MG63 (cell line): ENCODE measurements around the gene DLX4. TPM values are rescaled to one million over a fixed set of nuclear protein-coding genes. Genes with fewer than 3 reads are reported as not detected.

ENCODE experiments used
- DNase-seq: peaks from one replicate; pipeline ENCODE4 v3.0.0-alpha.2; 2020
- H3K27me3 ChIP-seq: fragments of 250-450 bp; sonication (Bioruptor Pico); 2 replicates; pipeline ENCODE4 v1.5.1; 2020; ENCODE audit warnings: mild to moderate bottlenecking, moderate library complexity
- H3K36me3 ChIP-seq: fragments of 250-450 bp; sonication (Bioruptor Pico); 2 replicates; pipeline ENCODE4 v1.5.1; 2020; ENCODE audit warnings: mild to moderate bottlenecking, moderate library complexity
- H3K4me3 ChIP-seq: fragments of 250-450 bp; sonication (Bioruptor Pico); 2 replicates; pipeline ENCODE4 v1.5.1; 2020; ENCODE audit warnings: mild to moderate bottlenecking, moderate library complexity
- H3K9me3 ChIP-seq: fragments of 250-450 bp; sonication (Bioruptor Pico); 2 replicates; pipeline ENCODE4 v1.5.1; 2020; ENCODE audit warnings: mild to moderate bottlenecking, moderate library complexity
- total RNA-seq: library from RNA; depleted of rRNA; stranded (reverse); fragments of >200 nt; shearing (Covaris generic); gene quantifications from 2 replicates; pipeline ENCODE4 v1.2.3, GENCODE V29; 2014; ENCODE audit warnings: low replicate concordance; rRNA removed

Gene DLX4
- 6.1 and 8.6 TPM in 2 replicates for total RNA-seq

- Histone ChIP-seq H3K9me3 (no peaks in the 10 kb centered on the region), H3K4me3 (peak within 1 kb of the TSS; percentile 72), H3K36me3 (peaks cover 13% of the 10 kb centered on the region), H3K27me3 (no peaks in the 10 kb centered on the region)
- peak; percentile 97 for DNase-seq
These were observed at the start of gene DLX4 for GRCh38 chr17:49969134-49969759. Gene DLX4 (plus strand): TSS chr17:49969190. CDS start chr17:49969469, 279 bp downstream.

DNA sequence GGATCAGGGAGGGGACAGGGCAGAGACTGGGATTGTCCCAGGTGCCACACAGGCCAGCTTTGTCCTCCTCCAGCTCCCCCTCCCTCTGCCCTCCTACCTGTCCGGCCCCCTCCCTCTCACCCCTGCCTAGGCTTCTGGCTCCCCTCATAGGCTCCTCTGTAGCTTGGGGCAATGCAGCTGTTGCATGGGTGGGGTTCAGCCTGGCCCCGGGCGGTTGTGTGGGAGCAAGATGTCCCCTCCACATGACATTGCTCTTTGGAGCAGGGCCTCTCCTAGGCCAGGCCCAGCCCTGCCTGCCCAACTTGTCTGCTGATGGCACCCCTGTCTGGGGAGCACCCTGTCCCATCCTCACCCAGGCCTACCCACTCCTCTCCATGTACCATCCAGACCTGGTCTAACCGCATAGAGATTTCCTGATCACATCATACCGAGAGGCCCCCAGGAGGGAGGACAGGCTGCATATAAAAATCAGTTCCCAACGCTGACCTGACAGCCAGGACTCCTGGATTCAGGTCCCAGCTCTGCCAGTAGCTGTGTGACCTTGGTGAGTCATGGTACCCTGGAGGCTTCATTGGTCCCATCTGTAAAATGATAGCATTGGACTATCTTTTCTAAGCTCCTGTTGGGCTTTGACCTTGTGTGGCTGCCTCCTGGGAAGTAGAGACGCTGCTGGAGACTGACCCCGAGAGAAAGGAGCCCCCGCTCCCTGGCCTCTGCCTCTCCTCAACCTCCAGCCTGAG, 48.8 kb upstream of the DLX4 start:
- no peaks in the 10 kb centered on the region for H3K36me3 ChIP-seq
- no peaks in the 10 kb centered on the region for H3K9me3 ChIP-seq
- no peak for DNase-seq
- no peak overlapping the region for H3K4me3 ChIP-seq
- no peaks in the 10 kb centered on the region for H3K27me3 ChIP-seq

GRCh38 chr17:49922095-49922494, 46.9 kb upstream of the DLX4 start:
- Histone ChIP-seq H3K4me3 (no peak overlapping the region), H3K27me3 (no peaks in the 10 kb centered on the region), H3K36me3 (no peaks in the 10 kb centered on the region), H3K9me3 (no peaks in the 10 kb centered on the region)
- DNase-seq, result peak; percentile 63

DNA sequence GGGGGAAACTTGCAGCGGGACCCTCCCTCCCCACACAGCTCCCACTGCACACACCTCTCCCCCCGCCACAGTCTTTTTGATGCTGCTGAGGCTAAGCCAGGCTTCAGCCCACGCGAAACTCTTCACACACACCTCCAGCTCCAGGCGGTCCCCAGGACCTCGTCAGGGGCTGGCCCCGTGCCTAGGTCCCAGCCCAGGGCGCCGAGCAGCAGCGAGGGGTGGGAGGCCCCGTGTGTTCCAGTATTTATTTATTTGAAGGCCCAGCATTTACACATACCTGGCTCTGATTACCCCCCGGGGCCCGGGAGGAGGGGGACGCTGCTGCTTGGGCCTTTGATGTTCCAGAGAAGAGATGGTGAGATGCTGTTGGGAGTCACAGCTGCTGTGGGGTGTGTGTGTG, 44.9 kb upstream of the DLX4 start:
- DNase-seq, result no peak
- H3K4me3 ChIP-seq, result no peak overlapping the region
- no peaks in the 10 kb centered on the region for H3K9me3 ChIP-seq
- no peaks in the 10 kb centered on the region for H3K36me3 ChIP-seq
- no peaks in the 10 kb centered on the region for H3K27me3 ChIP-seq

DNA sequence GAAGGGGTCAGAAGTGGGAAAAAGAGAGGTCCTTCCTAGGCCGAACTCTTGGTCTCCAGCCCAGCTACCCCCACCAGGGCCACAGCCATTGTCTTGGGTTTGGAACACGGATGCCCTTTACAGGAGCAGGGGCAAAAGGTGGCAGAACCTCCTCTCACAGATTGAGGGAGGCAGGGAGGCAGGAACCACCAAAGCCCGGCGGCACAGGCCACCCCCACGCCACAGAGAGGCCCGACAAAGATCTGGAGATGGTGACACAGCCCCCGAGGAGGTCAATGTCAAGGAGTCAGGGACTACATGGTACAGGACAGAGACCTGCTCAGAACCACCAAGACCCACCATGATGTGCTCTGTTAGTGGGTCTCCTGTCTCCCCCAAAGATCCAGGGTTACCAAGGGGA, 44.4 kb upstream of the DLX4 start:
- Histone ChIP-seq H3K36me3 (no peaks in the 10 kb centered on the region), H3K27me3 (no peaks in the 10 kb centered on the region), H3K4me3 (no peak overlapping the region), H3K9me3 (no peaks in the 10 kb centered on the region)
- no peak for DNase-seq

DNA sequence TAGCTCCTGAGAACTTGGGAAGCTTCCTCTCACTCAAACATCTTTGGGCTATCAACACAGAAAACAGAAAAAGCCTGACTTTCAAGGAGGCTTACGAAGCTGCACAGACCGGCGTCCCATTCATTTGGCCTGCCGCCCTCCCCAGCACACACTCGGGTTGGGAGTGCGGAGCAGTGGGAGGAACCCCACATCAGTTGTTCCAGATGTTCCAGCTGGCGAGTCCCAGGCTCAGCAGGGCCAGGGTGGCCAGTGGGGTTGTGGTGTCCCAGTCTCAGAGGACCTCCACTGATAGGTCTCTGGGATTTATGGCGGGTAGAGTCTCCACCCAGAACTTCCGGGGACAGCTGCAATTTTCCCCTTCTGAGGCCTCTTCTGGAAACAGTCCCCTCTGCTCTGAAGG, 43.1 kb upstream of the DLX4 start:
- no peaks in the 10 kb centered on the region for H3K9me3 ChIP-seq
- no peaks in the 10 kb centered on the region for H3K27me3 ChIP-seq
- no peak for DNase-seq
- H3K36me3 ChIP-seq, result no peaks in the 10 kb centered on the region
- no peak overlapping the region for H3K4me3 ChIP-seq

DNA sequence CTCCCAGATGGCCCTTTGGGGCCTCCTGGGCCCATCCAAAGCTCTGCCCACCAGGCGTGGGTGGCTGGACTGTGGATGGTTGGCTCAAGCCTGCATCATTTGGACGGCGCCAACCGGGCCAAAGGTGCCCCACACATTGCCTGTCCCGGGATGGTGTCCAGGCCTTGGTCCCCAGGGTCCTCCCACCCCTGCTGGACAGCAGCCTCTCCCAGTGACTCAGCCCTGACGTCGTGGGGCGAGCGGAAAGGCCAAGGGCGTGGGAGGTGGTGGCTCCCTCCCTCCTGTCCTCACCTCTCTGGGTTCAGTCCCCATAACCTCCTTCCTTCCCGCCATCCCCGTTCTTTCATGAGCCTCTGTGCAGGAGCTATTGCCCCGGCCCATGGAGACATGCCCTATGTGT, 42.1 kb upstream of the DLX4 start:
- no peaks in the 10 kb centered on the region for H3K27me3 ChIP-seq
- peak; percentile 89 for DNase-seq
- H3K4me3 ChIP-seq, result no peak overlapping the region
- H3K36me3 ChIP-seq, result no peaks in the 10 kb centered on the region
- H3K9me3 ChIP-seq, result no peaks in the 10 kb centered on the region

DNA sequence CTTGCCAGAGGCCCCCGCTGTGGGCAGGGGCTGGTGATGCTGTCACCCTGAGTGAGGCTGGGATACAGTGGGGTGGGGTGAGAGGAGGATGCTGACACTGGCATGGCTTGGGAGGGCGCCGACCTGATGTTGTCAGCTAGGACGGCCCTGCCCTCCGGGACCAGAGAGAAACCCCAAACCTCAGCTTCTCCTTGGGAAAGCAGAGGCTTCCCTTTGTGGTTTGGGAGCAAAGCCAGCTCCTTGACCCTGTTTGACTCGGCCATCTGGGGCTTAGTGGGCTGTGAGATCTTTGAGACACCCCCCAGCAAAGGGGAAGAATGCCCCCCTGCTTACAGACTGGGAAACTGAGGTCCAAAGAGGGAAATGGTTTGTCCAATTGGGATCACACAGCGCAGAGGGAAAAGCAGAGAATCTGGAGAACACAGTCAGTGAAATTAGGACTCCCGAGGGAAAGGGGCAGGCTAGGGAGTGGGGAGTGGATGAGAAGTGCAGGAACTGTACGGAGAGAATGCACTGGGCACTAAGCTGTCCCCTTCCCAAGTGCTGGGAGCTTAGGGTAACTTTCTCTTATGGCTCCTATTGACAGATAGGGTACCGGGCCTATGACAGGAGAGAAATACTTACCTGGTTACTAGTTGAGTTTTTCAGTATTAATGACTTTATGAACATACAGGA, 40.7 kb upstream of the DLX4 start:
- no peak overlapping the region for H3K4me3 ChIP-seq
- no peaks in the 10 kb centered on the region for H3K27me3 ChIP-seq
- no peak for DNase-seq

GRCh38 chr17:49928837-49929475, 40.0 kb upstream of the DLX4 start:
- Histone ChIP-seq H3K9me3 (no peaks in the 10 kb centered on the region), H3K36me3 (no peaks in the 10 kb centered on the region), H3K4me3 (no peak overlapping the region), H3K27me3 (no peaks in the 10 kb centered on the region)
- DNase-seq, result no peak

More for the DNA sequence above, 40.7 kb upstream of the DLX4 start:
- H3K36me3 ChIP-seq, result no peaks in the 10 kb centered on the region
- H3K9me3 ChIP-seq, result no peaks in the 10 kb centered on the region

GRCh38 chr17:49930880-49931279, 38.1 kb upstream of the DLX4 start:
- H3K27me3 ChIP-seq, result no peaks in the 10 kb centered on the region
- H3K4me3 ChIP-seq, result no peak overlapping the region
- no peaks in the 10 kb centered on the region for H3K36me3 ChIP-seq
- no peak for DNase-seq
- no peaks in the 10 kb centered on the region for H3K9me3 ChIP-seq

DNA sequence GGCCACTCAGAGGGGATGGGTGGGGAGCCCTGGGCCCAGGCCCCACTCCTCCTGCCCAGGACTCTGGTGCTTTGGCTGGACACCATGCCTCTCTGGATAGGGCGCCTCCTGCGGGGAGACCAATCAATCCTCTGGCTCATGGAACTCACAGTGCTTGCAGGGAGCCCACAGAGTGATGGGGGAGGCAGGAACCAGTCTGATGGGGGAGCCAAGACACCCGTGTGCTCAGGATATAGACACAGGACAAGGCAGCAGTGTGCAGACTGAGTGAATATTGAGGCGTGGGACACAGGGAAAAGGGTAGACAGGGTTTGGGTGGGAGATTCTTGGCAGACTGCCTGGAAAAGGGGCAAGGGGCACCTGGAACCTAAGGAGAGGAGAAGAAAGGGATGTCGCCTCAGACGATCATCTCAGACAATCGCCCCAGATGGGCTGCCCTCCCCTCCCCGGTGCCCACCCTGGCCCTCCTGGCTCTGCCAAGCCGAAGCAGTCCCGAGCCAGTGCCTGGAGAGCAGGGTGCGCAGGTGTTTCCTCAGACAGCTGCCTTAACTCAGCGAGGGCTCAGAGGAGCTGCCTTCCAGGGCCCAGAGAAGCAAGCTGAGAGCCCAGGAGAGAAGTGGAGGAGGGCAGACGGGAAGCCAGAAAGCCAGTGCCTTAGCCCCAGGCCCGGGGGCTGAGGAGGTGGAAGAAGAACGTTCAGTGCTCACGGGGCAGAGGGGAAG, 37.4 kb upstream of the DLX4 start:
- DNase-seq, result no peak
- Histone ChIP-seq H3K27me3 (no peaks in the 10 kb centered on the region), H3K36me3 (no peaks in the 10 kb centered on the region), H3K9me3 (no peaks in the 10 kb centered on the region), H3K4me3 (no peak overlapping the region)

DNA sequence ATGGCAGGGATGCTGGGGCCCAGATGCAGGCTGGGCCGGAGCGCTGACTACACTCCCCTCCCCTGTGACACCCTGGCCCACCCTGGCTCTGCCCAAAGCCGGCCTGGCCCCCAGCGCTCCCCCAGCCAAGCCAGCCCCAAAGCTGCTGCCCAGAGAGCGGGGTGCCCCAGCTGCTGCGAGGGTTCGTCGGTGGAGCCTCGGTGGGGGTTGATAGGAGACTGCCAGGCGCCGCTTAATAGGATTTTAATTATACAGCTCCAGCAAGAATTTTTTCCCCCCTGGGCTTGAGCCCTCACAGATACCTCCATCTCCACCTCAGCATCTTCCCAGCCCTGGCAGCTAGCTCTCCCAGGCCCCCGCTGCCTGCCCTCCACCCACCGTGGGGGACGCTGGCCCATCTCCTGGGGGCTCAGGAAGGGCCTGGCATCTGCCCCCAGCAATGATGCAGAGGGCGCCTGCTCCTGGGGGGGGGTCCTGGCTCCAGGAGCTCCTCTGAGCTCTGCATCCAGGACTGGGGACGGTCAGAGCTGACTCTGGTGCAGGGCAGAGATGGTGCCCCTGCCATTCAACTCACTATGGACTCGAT, 36.8 kb upstream of the DLX4 start:
- Histone ChIP-seq H3K4me3 (no peak overlapping the region), H3K36me3 (no peaks in the 10 kb centered on the region), H3K27me3 (no peaks in the 10 kb centered on the region), H3K9me3 (no peaks in the 10 kb centered on the region)
- no peak for DNase-seq

DNA sequence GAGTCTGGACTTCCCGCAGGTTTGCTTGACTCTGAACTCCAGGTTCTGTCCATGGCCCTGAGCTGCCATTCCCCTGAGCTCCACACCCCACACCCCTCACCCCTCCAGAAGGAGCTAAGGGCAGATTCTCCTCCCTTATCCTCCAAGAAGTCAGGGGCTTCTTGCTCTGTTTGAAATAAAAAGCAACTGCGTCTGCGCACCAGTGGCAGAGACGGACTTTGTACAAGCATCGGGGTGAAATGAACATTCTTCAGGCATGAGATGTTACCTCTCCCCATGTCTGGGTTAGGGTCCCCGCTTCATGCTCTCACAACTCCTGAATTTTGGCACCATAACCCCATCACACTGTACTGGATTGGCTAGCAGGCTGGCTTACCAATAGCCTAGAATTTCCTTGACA, 36.1 kb upstream of the DLX4 start:
- Histone ChIP-seq H3K36me3 (no peaks in the 10 kb centered on the region), H3K4me3 (no peak overlapping the region), H3K27me3 (no peaks in the 10 kb centered on the region), H3K9me3 (no peaks in the 10 kb centered on the region)
- DNase-seq, result no peak

DNA sequence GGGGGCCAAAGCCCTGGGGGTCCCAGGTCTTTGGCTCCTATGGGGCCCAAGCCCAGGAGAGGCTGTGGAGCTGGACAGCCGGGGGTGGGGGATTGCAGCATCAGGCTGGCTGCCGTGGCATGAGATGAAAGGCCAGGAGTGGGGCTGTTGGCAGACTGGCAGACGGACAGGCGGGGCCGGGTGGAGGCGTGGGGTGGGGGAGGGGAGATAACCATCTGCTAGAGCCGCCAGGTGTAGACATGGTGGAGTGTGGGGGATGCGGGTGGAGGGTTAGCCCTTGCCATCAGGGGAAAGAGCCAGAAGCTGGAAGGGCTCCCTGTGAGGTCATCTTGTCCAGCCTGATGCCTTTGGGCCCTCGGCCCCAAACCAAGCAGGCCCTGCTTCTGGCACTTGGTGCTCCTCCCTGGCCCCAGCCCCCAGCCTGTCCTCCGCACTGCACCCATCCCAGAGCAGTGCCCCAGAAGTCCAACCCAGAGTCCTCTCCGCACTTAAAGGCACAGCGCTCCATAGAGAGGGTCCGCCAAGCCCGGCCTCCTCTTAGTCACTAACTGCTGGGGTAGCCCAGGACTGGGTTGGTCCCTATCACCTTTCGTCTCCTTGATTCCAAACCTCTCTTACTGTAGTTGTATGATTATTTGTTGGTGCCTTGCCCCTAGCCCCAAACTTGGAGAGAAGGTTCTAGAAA, 33.3 kb upstream of the DLX4 start:
- Histone ChIP-seq H3K9me3 (no peaks in the 10 kb centered on the region), H3K36me3 (no peaks in the 10 kb centered on the region), H3K27me3 (no peaks in the 10 kb centered on the region), H3K4me3 (no peak overlapping the region)
- no peak for DNase-seq

DNA sequence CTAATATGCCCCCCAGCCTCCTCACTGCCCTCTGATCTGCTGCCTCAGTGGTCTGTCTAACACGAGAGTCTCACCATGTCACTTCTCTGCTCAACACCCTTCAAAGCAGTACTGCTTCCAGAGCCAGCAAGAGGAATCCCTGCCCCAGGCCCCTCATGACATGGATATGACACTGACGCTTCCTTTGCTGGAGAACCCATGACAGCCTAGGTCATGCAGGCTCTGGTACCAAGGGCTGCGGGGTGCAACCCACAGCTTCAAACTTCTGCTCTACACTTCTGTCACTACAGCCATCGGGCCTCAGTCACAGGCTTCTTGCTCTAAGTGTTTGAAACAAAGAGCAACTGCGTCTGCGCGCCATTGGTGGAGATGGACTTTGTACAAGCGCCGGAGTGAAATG, 32.6 kb upstream of the DLX4 start:
- no peak for DNase-seq
- H3K27me3 ChIP-seq, result no peaks in the 10 kb centered on the region
- H3K9me3 ChIP-seq, result no peaks in the 10 kb centered on the region
- no peak overlapping the region for H3K4me3 ChIP-seq
- H3K36me3 ChIP-seq, result no peaks in the 10 kb centered on the region

DNA sequence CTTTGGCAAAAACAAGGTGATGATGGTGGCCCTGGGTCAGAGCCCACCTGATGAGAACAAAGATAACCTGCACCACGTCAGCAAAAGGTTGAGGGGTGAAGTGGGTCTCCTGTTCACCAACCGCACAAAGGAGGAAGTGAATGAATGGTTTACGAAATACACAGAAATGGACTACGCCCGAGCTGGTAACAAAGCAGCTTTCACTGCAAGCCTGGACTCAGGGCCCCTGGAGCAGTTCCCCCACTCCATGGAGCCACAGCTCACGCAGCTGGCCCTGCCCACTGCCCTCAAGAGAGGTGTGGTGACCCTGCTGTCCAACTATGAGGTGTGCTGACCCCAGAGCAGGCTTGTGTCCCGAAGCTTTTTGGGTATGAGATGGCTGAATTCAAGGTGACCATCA, 29.7 kb upstream of the DLX4 start:
- H3K36me3 ChIP-seq, result no peaks in the 10 kb centered on the region
- no peaks in the 10 kb centered on the region for H3K9me3 ChIP-seq
- H3K4me3 ChIP-seq, result no peak overlapping the region
- no peaks in the 10 kb centered on the region for H3K27me3 ChIP-seq
- no peak for DNase-seq
